Endothelial cell of umbilical vein (primary cell): ENCODE measurements around the gene SPAG16. TPM values are rescaled to one million over a fixed set of nuclear protein-coding genes. Genes with fewer than 3 reads are reported as not detected.

ENCODE experiments used
- BruUV-seq: library from RNA; stranded (reverse); fragments of 400-500 nt; replicated peaks from 2 replicates; lab custom pipeline; 2021; lab: Mats Ljungman, UMichigan
- CTCF ChIA-PET: fragments of 300-600, 350-600 bp; sonication (Branson Sonifier 250); formaldehyde crosslinking; loops from one replicate; lab custom pipeline; 2021; ENCODE audit warnings: antibody characterized with exemption, inconsistent platforms; lab: Charles Lee
- POLR2A ChIA-PET: fragments of 300-600, 350-600 bp; sonication (Branson Sonifier 250); formaldehyde crosslinking; loops from one replicate; lab custom pipeline; 2021; ENCODE audit warnings: antibody characterized with exemption, inconsistent platforms; lab: Charles Lee
- DNase-seq: peaks from one replicate; pipeline ENCODE4 v3.0.0-alpha.2; 2011; ENCODE audit warnings: low read depth, low spot score
- FAIRE-seq: peaks from 2 replicates; lab custom pipeline; 2011; peaks lifted over from hg19 to GRCh38; lab: Jason Lieb, UNC
- H2AFZ ChIP-seq: 2 replicates; pipeline ENCODE4 v1.6.0; 2012; ENCODE audit warnings: low read depth, low read length, control low read depth, inconsistent platforms
- H3K27ac ChIP-seq: 2 replicates; pipeline ENCODE4 v1.5.1; 2011; ENCODE audit warnings: low read depth, mild to moderate bottlenecking, control low read depth, low read length, moderate library complexity; ENCODE audit not compliant: insufficient read depth
- H3K27me3 ChIP-seq, 2 experiments: 2 replicates each; pipeline versions ENCODE4 v1.6.0 to v1.6.1; 2011; ENCODE audit warnings: low read length in 2 of 2, mixed read lengths in 1 of 2; ENCODE audit not compliant: control insufficient read depth in 2 of 2, insufficient read depth in 2 of 2
- H3K36me3 ChIP-seq, 2 experiments: 2 replicates in 1 of 2; 3 replicates in 1 of 2; pipeline ENCODE4 v1.5.1; 2011; ENCODE audit warnings: low read length in 2 of 2, mild to moderate bottlenecking in 1 of 2, moderate library complexity in 1 of 2; ENCODE audit not compliant: control insufficient read depth in 2 of 2, insufficient read depth in 2 of 2; ENCODE audit errors: extremely low read depth in 1 of 2
- H3K4me1 ChIP-seq: 3 replicates; pipeline ENCODE4 v1.5.1; 2011; ENCODE audit warnings: mild to moderate bottlenecking, low read length; ENCODE audit not compliant: control insufficient read depth, insufficient read depth; ENCODE audit errors: extremely low read depth
- H3K4me2 ChIP-seq: 2 replicates; pipeline ENCODE4 v1.6.1; 2011; ENCODE audit warnings: low read length, control low read depth, mixed read lengths; ENCODE audit not compliant: insufficient read depth
- H3K4me3 ChIP-seq, 3 experiments: fragments of 200-600 bp in 1 of 3; sonication (generic), shearing (Covaris generic) in 1 of 3; replicated peaks in 1 of 3; 2 replicates each; pipeline ENCODE4 v1.5.1; 2011 to 2016; ENCODE audit warnings: control low read depth in 3 of 3, low read length in 3 of 3, mild to moderate bottlenecking in 2 of 3, inconsistent platforms in 1 of 3, low read depth in 1 of 3, moderate library complexity in 1 of 3; ENCODE audit not compliant: insufficient read depth in 1 of 3
- H3K79me2 ChIP-seq: 2 replicates; pipeline ENCODE4 v1.6.0; 2012; ENCODE audit warnings: low read length, inconsistent platforms; ENCODE audit not compliant: control insufficient read depth, insufficient read depth
- H3K9ac ChIP-seq: replicated peaks from 2 replicates; pipeline ENCODE3; 2011; ENCODE audit warnings: low read length, control low read depth; ENCODE audit not compliant: insufficient read depth; ENCODE audit errors: extremely low read depth
- H3K9me1 ChIP-seq: replicated peaks from 3 replicates; pipeline ENCODE4 v1.6.0; 2011; ENCODE audit warnings: mild to moderate bottlenecking, low read length; ENCODE audit not compliant: control insufficient read depth, insufficient read depth; ENCODE audit errors: extremely low read depth
- H3K9me3 ChIP-seq: replicated peaks from 2 replicates; pipeline ENCODE4 v1.5.1; 2012; ENCODE audit warnings: low read length, inconsistent platforms; ENCODE audit not compliant: control insufficient read depth, insufficient read depth
- H4K20me1 ChIP-seq: replicated peaks from 2 replicates; pipeline ENCODE3; 2011; ENCODE audit warnings: mild to moderate bottlenecking, low read length; ENCODE audit not compliant: control insufficient read depth, insufficient read depth; ENCODE audit errors: extremely low read depth
- CTCF ChIP-seq, 2 donors: IDR thresholded peaks; 1 replicate in 1 of 2; 2 replicates in 1 of 2; pipeline ENCODE4 v1.5.1; 2011; ENCODE audit warnings: low read length in 2 of 2, mild to moderate bottlenecking in 2 of 2, moderate library complexity in 2 of 2, control low read depth in 1 of 2, inconsistent platforms in 1 of 2, low read depth in 1 of 2; ENCODE audit not compliant: insufficient read depth in 1 of 2; ENCODE audit errors: extremely low read depth in 1 of 2
- EZH2 ChIP-seq: IDR thresholded peaks from 2 replicates; pipeline ENCODE4 v1.6.1; 2012; ENCODE audit warnings: borderline replicate concordance, low read depth, mild to moderate bottlenecking, moderate library complexity, low read length, inconsistent platforms; ENCODE audit not compliant: severe bottlenecking
- GATA2 ChIP-seq: IDR thresholded peaks from 2 replicates; pipeline ENCODE4 v1.7.0; 2011; ENCODE audit warnings: low read depth, mild to moderate bottlenecking, moderate library complexity, mixed read lengths, low read length; ENCODE audit not compliant: insufficient read length, insufficient read depth
- JUN ChIP-seq: IDR thresholded peaks from 2 replicates; pipeline ENCODE4 v1.6.1; 2011; ENCODE audit warnings: borderline replicate concordance, low read depth; ENCODE audit not compliant: insufficient read length, insufficient read depth
- MYC ChIP-seq: IDR thresholded peaks from one replicate; pipeline ENCODE4 v1.6.1; 2011; ENCODE audit warnings: mild to moderate bottlenecking, low read depth, low read length
- POLR2A ChIP-seq: IDR thresholded peaks from 2 replicates; pipeline ENCODE4 v1.6.1; 2012; ENCODE audit warnings: low read depth, mild to moderate bottlenecking, control low read depth, low read length
- POLR2AphosphoS5 ChIP-seq: IDR thresholded peaks from 2 replicates; pipeline ENCODE4 v1.6.1; 2012; ENCODE audit warnings: low read depth, mild to moderate bottlenecking, control low read depth, low read length, moderate library complexity; ENCODE audit not compliant: insufficient read depth
- dilution Hi-C: fragments of 300-500 bp; cut with MboI; formaldehyde crosslinking; loops from one replicate; pipeline ENCODE4 v1.15.0; 2019; ENCODE audit warnings: low sequenced_read_pairs; ENCODE audit not compliant: extremely low pct_ligation_motif_present
- intact Hi-C: fragments of 100-400 bp; cut with micrococcal nuclease; formaldehyde crosslinking; loops from one replicate; pipeline ENCODE4 v1.10.0; 2022
- polyA plus RNA-seq, 4 experiments: library from polyadenylated mRNA; depleted of rRNA in 3 of 4; stranded (reverse) in 3 of 4; unstranded in 1 of 4; fragments of >200 nt; gene quantifications; 2 replicates each; pipeline versions ENCODE4 v1.2.1 to v1.2.3, GENCODE V29; 2011 to 2012; ENCODE audit warnings: missing spikeins in 1 of 4
- total RNA-seq: library from RNA; stranded (reverse); gene quantifications from 2 replicates; pipeline ENCODE4 v1.2.3, GENCODE V29; 2021
- TF ChIP-seq, protein P1 (sequence below): IDR thresholded peaks from 2 replicates; pipeline ENCODE4 v1.6.1; 2011; ENCODE audit not compliant: insufficient read depth, insufficient read length

Gene SPAG16
- total and polyA plus RNA-seq, 2 donors (not counting 3 experiments of a cell fraction or from before 2014, with no cell fraction given), result 4.0 to 7.7 TPM

GRCh38 chr2:214098811-214099210, 814.5 kb downstream of the SPAG16 start:
- DNase-seq (no peak), FAIRE-seq (no peak)
- Histone ChIP-seq H3K4me1 (no peaks in the 10 kb centered on the region), H3K4me3 (no peak overlapping the region), H3K27me3 (no peaks in the 10 kb centered on the region), H3K79me2 (no peaks in the 10 kb centered on the region), H3K9me1 (no peaks in the 10 kb centered on the region), H3K9me3 (no peaks in the 10 kb centered on the region), H3K27ac (no peak overlapping the region), H3K9ac (no peak overlapping the region), H2AFZ (no peak overlapping the region), H3K4me2 (no peak overlapping the region), H3K36me3 (no peaks in the 10 kb centered on the region), H4K20me1 (no peaks in the 10 kb centered on the region)
- TF ChIP-seq POLR2A, result no peak
- TF ChIP-seq, protein P1, sequence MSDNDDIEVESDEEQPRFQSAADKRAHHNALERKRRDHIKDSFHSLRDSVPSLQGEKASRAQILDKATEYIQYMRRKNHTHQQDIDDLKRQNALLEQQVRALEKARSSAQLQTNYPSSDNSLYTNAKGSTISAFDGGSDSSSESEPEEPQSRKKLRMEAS, result no peak
- dilution Hi-C loops (no loop called here), intact Hi-C loops (no loop called here)
- ChIA-PET POLR2A (no interaction called here), CTCF (no interaction called here)
- no TSS peak for BruUV-seq

GRCh38 chr2:214100488-214100887, 816.2 kb downstream of the SPAG16 start:
- dilution Hi-C loops, result no loop called here
- FAIRE-seq, result no peak
- no peaks in the 10 kb centered on the region for H3K9me3 ChIP-seq
- H3K4me3 ChIP-seq, result no peak overlapping the region
- no peaks in the 10 kb centered on the region for H3K36me3 ChIP-seq
- H2AFZ ChIP-seq, result no peak overlapping the region
- CTCF ChIA-PET, result no interaction called here
- intact Hi-C loops, result no loop called here
- H3K9ac ChIP-seq, result no peak overlapping the region
- H3K4me2 ChIP-seq, result no peak overlapping the region
- DNase-seq, result no peak
- POLR2A ChIA-PET, result no interaction called here
- H3K4me1 ChIP-seq, result no peaks in the 10 kb centered on the region
- no peak overlapping the region for H3K27ac ChIP-seq
- no peak for TF ChIP-seq MYC
- TF ChIP-seq, protein P1, result no peak
- TF ChIP-seq EZH2, result no peak
- TF ChIP-seq GATA2, result no peak
- TF ChIP-seq JUN, result no peak
- no peak for TF ChIP-seq POLR2AphosphoS5
- TF ChIP-seq POLR2A, result no peak
- no peak for TF ChIP-seq CTCF (IDR thresholded peaks at IDR 0.05; ENCODE audit: extremely low read depth in 1 of 2, insufficient read depth in 1 of 2, low read depth in 1 of 2, low read length in 2 of 2)
- no peaks in the 10 kb centered on the region for H3K27me3 ChIP-seq
- no peaks in the 10 kb centered on the region for H3K79me2 ChIP-seq
- H4K20me1 ChIP-seq, result no peaks in the 10 kb centered on the region
- no peaks in the 10 kb centered on the region for H3K9me1 ChIP-seq
- BruUV-seq, result no TSS peak
